Measurements from ENCODE around the gene TCEANC2. TPM values are rescaled to one million over a fixed set of nuclear protein-coding genes. Genes with fewer than 3 reads are reported as not detected.

TCEANC2 gene
- total RNA-seq, 2 donors from 2014 or later, result 2.5 to 5.0 TPM

DNA sequence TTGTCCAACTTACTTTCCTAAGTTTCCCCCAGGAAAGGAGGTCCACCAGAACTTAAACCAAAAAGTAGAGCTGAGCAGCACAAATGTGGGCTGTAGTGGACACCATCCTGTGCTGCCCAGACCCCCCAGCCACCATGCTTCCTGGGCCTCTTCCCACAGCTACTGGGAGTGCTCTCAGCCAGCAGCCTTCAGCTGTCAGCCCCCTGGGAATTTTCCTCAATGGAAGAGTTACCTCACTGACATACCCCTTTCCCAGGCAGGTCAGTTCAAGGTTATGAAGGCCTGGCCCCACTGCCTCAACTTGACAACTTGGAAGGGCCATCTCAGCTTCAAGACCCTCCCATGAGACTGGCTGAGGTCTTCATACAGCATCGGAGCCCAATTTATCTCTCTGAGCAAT is 51.7 kb downstream of the TCEANC2 start:
- Histone ChIP-seq H3K4me3 (no peak overlapping the region), H3K4me1 (replicated peaks) (no peaks in the 10 kb centered on the region), H3K9me3 (no peaks in the 10 kb centered on the region), H3K27ac (no peak overlapping the region), H3K27me3 (replicated peaks; ENCODE audit: insufficient read depth) (no peaks in the 10 kb centered on the region), H3K36me3 (no peaks in the 10 kb centered on the region)
- WGBS, result 89% methylated on average over 1 of the region's 1 CpG
- TF ChIP-seq, protein P1, sequence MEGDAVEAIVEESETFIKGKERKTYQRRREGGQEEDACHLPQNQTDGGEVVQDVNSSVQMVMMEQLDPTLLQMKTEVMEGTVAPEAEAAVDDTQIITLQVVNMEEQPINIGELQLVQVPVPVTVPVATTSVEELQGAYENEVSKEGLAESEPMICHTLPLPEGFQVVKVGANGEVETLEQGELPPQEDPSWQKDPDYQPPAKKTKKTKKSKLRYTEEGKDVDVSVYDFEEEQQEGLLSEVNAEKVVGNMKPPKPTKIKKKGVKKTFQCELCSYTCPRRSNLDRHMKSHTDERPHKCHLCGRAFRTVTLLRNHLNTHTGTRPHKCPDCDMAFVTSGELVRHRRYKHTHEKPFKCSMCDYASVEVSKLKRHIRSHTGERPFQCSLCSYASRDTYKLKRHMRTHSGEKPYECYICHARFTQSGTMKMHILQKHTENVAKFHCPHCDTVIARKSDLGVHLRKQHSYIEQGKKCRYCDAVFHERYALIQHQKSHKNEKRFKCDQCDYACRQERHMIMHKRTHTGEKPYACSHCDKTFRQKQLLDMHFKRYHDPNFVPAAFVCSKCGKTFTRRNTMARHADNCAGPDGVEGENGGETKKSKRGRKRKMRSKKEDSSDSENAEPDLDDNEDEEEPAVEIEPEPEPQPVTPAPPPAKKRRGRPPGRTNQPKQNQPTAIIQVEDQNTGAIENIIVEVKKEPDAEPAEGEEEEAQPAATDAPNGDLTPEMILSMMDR (IDR thresholded peaks at IDR 0.05), result no peak
- intact Hi-C loops (cut with DNase I), result no loop called here
- DNase-seq (ENCODE audit: low spot score), result no peak

DNA sequence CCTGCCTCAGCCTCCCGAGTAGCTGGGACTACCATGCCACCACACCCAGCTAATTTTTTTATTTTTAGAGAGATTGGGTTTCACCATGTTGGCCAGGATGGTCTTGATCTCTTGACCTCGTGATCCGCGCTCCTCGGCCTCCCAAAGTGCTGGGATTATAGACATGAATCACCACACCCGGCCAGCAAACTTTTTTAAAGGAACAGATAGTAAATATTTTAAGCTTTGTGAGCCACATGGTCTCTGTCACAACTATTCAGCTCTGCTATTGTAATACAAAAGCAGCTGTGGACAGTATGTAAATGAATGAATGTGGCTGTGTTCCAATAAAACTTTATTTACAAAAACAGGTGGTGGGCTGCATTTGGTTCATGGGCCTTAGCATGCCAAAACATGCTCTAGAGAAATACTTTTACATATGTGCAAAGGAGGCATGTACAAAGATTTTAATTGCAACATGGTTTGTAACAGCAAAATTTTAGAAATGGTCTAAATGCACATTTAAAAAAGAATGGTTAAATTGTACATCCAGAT is 52.4 kb downstream of the TCEANC2 start:
- intact Hi-C loops (cut with DNase I), result no loop called here
- TF ChIP-seq, protein P1 (IDR thresholded peaks at IDR 0.05), result no peak
- no peak for TF ChIP-seq POLR2A (IDR thresholded peaks at IDR 0.05)
- TF ChIP-seq POLR2AphosphoS5 (IDR thresholded peaks at IDR 0.05), result no peak
- H3K4me1 ChIP-seq (replicated peaks), result no peaks in the 10 kb centered on the region
- H3K4me3 ChIP-seq, result no peak overlapping the region
- H3K27me3 ChIP-seq (replicated peaks; ENCODE audit: insufficient read depth), result no peaks in the 10 kb centered on the region
- no peaks in the 10 kb centered on the region for H3K36me3 ChIP-seq
- no peak overlapping the region for H3K27ac ChIP-seq
- no peaks in the 10 kb centered on the region for H3K9me3 ChIP-seq
- WGBS, result 83% methylated on average over 6 of the region's 6 CpGs
- no peak for DNase-seq (ENCODE audit: low spot score)

DNA sequence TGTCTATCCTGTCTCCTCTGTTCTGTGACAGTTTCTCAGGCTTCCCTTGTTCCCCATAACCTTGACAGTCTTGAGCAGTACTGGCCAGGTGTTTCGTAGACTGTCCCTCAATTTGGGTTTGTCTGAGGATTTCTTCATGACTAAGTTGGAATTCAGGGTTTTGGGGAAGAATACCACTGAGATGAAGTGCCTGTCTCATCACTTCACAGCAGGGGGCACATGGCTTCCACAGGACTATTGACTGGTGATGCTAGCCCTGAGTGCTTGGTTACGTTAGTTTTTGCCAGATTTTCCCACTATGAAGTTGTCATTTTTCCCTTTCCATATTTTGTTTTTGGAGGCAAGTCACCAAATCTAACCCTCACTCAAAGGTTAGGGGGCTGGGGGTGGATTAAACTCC is 53.7 kb downstream of the TCEANC2 start:
- intact Hi-C loops (cut with DNase I), result no loop called here
- no peaks in the 10 kb centered on the region for H3K4me1 ChIP-seq (replicated peaks)
- H3K4me3 ChIP-seq, result no peak overlapping the region

DNA sequence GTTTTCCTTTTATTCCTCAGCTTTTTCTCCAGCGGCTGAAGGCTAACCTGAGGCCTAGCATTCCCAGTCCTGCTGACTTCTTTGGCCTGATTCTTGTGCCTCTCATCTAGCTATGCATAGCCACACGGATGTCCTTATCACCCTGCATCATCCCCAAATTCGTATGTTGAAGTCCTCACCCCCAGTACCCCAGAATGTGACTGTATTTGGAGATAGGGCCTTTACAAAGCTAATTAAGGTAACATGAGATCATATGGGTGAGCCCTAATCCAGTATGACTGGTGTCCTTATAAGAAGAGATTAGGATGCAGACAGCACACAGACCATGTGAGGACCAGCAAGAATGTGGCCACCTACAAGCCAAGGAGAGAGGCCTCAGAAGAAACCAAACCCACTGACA is 54.7 kb downstream of the TCEANC2 start:
- Histone ChIP-seq H3K9me3 (no peaks in the 10 kb centered on the region), H3K4me3 (no peak overlapping the region), H3K27ac (no peak overlapping the region), H3K36me3 (no peaks in the 10 kb centered on the region), H3K4me1 (replicated peaks) (no peaks in the 10 kb centered on the region), H3K27me3 (replicated peaks; ENCODE audit: insufficient read depth) (no peaks in the 10 kb centered on the region)
- no peak for DNase-seq (ENCODE audit: low spot score)
- 91% methylated on average over 3 of the region's 3 CpGs for WGBS
- TF ChIP-seq POLR2AphosphoS5 (IDR thresholded peaks at IDR 0.05) (no peak), POLR2A (IDR thresholded peaks at IDR 0.05) (no peak)
- TF ChIP-seq, protein P1 (IDR thresholded peaks at IDR 0.05), result no peak
- intact Hi-C loops (cut with DNase I), result no loop called here

More for the DNA sequence above, 53.7 kb downstream of the TCEANC2 start:
- Histone ChIP-seq H3K36me3 (no peaks in the 10 kb centered on the region), H3K9me3 (no peaks in the 10 kb centered on the region), H3K27me3 (replicated peaks; ENCODE audit: insufficient read depth) (no peaks in the 10 kb centered on the region), H3K27ac (no peak overlapping the region)
- 48% methylated on average over 2 of the region's 2 CpGs for WGBS
- DNase-seq (ENCODE audit: low spot score), result no peak
- TF ChIP-seq POLR2AphosphoS5 (IDR thresholded peaks at IDR 0.05), result no peak
- TF ChIP-seq, protein P1 (IDR thresholded peaks at IDR 0.05), result peak in 1 of 4 experiments; percentile 7
